ENCODE data around the gene CD81.

- TF ChIP-seq CTCF (IDR thresholded peaks at IDR 0.05) (no peak), ZFX (IDR thresholded peaks at IDR 0.05; ENCODE audit: borderline replicate concordance) (no peak)
Measured at GRCh38 chr11:2435288-2436012, 58.3 kb downstream of the CD81 start.

Measured in 22Rv1 (cell line).